ENCODE data around the gene KIF5A. TPM values are rescaled to one million over a fixed set of nuclear protein-coding genes. Genes with fewer than 3 reads are reported as not detected.
A peak's percentile ranks its signal among the peaks of the same experiment; 100 is the strongest.

The KIF5A gene
- polyA plus RNA-seq (2012; rRNA removed): 6.2 and 8.9 TPM in 2 replicates
- polyA plus RNA-seq (2012; cell fraction: cytosol; rRNA removed): 2.8 and 3.8 TPM in 2 replicates
- polyA plus RNA-seq (2012; cell fraction: nucleus; rRNA removed): 32.0 and 36.4 TPM in 2 replicates

GRCh38 chr12:57549909-57550640 lies at the start of gene KIF5A:
Gene KIF5A (plus strand): TSS chr12:57550044. CDS start chr12:57550272, 228 bp downstream.
- Histone ChIP-seq H3K79me2 (ENCODE audit: insufficient read depth) (peaks cover 59% of the 10 kb centered on the region), H2AFZ (ENCODE audit: low read depth) (peak within 1 kb of the TSS; percentile 95), H3F3A (replicated peaks; ENCODE audit: insufficient read depth) (peaks cover 8% of the 10 kb centered on the region), H3K4me3 (ENCODE audit: low read depth in 2 of 2, low read length in 1 of 2) (peak within 1 kb of the TSS; percentile 90 to 94), H3K4me2 (peak within 1 kb of the TSS; percentile 94), H3K4me1 (ENCODE audit: control insufficient read depth in 1 of 2, insufficient read depth in 2 of 2, low read depth in 1 of 2, low read length in 1 of 2) (peaks cover 13 to 42% of the 10 kb centered on the region in 2 experiments), H3K36me3 (replicated peaks in 1 of 2; ENCODE audit: control insufficient read depth in 1 of 2, insufficient read depth in 2 of 2, low read length in 1 of 2) (peaks cover 8 to 15% of the 10 kb centered on the region in 2 experiments), H3K9ac (peak within 1 kb of the TSS; percentile 59), H3K9me3 (no peaks in the 10 kb centered on the region), H4K20me1 (ENCODE audit: insufficient read depth) (0 out of 2 replicates have a peak, but pooled peaks cover 1% of the 10 kb centered on the region), H3K27me3 (ENCODE audit: insufficient read depth) (no peaks in the 10 kb centered on the region), H3K27ac (ENCODE audit: low read depth in 2 of 2, low read length in 1 of 2) (peak within 1 kb of the TSS in 1 of 2 experiments; percentile 86; a peak in 1 of 4 replicates), H3K9me2 (no peaks in the 10 kb centered on the region)
- peak; percentile 36; the same call in 1 of the 2 replicates for TF ChIP-seq TAF1 (IDR thresholded peaks at IDR 0.05; ENCODE audit: borderline replicate concordance, low read depth, low read length)
- TF ChIP-seq, protein P1, sequence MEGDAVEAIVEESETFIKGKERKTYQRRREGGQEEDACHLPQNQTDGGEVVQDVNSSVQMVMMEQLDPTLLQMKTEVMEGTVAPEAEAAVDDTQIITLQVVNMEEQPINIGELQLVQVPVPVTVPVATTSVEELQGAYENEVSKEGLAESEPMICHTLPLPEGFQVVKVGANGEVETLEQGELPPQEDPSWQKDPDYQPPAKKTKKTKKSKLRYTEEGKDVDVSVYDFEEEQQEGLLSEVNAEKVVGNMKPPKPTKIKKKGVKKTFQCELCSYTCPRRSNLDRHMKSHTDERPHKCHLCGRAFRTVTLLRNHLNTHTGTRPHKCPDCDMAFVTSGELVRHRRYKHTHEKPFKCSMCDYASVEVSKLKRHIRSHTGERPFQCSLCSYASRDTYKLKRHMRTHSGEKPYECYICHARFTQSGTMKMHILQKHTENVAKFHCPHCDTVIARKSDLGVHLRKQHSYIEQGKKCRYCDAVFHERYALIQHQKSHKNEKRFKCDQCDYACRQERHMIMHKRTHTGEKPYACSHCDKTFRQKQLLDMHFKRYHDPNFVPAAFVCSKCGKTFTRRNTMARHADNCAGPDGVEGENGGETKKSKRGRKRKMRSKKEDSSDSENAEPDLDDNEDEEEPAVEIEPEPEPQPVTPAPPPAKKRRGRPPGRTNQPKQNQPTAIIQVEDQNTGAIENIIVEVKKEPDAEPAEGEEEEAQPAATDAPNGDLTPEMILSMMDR (IDR thresholded peaks at IDR 0.05): peak; percentile 28
- TF ChIP-seq SIN3A (IDR thresholded peaks at IDR 0.05; ENCODE audit: borderline replicate concordance, low read depth, low read length): peak; percentile 68; the same call in 1 of the 2 replicates
- TF ChIP-seq, protein P2, sequence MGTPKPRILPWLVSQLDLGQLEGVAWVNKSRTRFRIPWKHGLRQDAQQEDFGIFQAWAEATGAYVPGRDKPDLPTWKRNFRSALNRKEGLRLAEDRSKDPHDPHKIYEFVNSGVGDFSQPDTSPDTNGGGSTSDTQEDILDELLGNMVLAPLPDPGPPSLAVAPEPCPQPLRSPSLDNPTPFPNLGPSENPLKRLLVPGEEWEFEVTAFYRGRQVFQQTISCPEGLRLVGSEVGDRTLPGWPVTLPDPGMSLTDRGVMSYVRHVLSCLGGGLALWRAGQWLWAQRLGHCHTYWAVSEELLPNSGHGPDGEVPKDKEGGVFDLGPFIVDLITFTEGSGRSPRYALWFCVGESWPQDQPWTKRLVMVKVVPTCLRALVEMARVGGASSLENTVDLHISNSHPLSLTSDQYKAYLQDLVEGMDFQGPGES (IDR thresholded peaks at IDR 0.05; ENCODE audit: low read depth, low read length): no peak
- no peak for TF ChIP-seq SMC3 (IDR thresholded peaks at IDR 0.05; ENCODE audit: low read depth, low read length)
- TF ChIP-seq POLR2AphosphoS5 (IDR thresholded peaks at IDR 0.05; ENCODE audit: low read depth, low read length): peak; percentile 60; the same call in 1 of the 2 replicates
- TF ChIP-seq MXI1 (IDR thresholded peaks at IDR 0.05; ENCODE audit: low read depth, low read length): peak; percentile 77
- TF ChIP-seq RAD21 (IDR thresholded peaks at IDR 0.05; ENCODE audit: low read length): no peak
- TF ChIP-seq RXRA (IDR thresholded peaks at IDR 0.05; ENCODE audit: borderline replicate concordance, low read depth): no peak
- WGBS (ENCODE audit: low lambda C conversion rate): 3% methylated on average over 20 of the region's 52 CpGs
- ChIA-PET CTCF (no interaction called here), POLR2A (no interaction called here)
- peak; percentile 92 for DNase-seq

DNA sequence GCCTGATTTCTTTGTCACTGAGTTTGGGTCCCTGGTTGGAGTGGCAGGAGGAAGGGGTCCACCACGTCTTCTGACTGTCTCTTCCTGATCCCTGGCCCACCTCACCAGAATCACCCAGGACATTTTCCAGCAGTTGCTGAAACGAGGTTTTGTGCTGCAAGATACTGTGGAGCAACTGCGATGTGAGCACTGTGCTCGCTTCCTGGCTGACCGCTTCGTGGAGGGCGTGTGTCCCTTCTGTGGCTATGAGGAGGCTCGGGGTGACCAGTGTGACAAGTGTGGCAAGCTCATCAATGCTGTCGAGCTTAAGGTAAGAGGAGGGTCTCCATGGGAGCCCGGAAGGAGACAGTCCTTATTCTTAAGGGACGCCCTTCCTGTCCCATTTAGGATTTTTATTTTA lies 49.6 kb upstream of the KIF5A start:
- CTCF ChIA-PET: interaction anchor here (1.4 kb wide), 2 partner anchors 17 to 41 kb away, joined by 3 to 4 read pairs; partner anchors contain the start of gene GLI1
- no peak overlapping the region for H3K4me3 ChIP-seq (ENCODE audit: low read depth in 2 of 2, low read length in 1 of 2)
- no peaks in the 10 kb centered on the region for H3K9me2 ChIP-seq
- H3K9me3 ChIP-seq: no peaks in the 10 kb centered on the region
- no peaks in the 10 kb centered on the region for H3K4me1 ChIP-seq (ENCODE audit: control insufficient read depth in 1 of 2, insufficient read depth in 2 of 2, low read depth in 1 of 2, low read length in 1 of 2)
- peaks cover 10% of the 10 kb centered on the region for H3F3A ChIP-seq (replicated peaks; ENCODE audit: insufficient read depth)
- H4K20me1 ChIP-seq (ENCODE audit: insufficient read depth): no peaks in the 10 kb centered on the region
- POLR2A ChIA-PET: interaction anchor here (1.0 kb wide), 1 partner anchor 10 kb away, joined by 4 read pairs; no protein-coding TSS in a partner anchor
- H3K9ac ChIP-seq: no peak overlapping the region
- H3K27me3 ChIP-seq (ENCODE audit: insufficient read depth): no peaks in the 10 kb centered on the region
- WGBS (ENCODE audit: low lambda C conversion rate): 97% methylated on average over 11 of the region's 11 CpGs
- H3K4me2 ChIP-seq: no peak overlapping the region
- no peak overlapping the region for H3K27ac ChIP-seq (ENCODE audit: low read depth in 2 of 2, low read length in 1 of 2)
- peaks cover 55 to 80% of the 10 kb centered on the region in 2 experiments for H3K36me3 ChIP-seq (replicated peaks in 1 of 2; ENCODE audit: control insufficient read depth in 1 of 2, insufficient read depth in 2 of 2, low read length in 1 of 2)
- DNase-seq: no peak
- peaks cover 3% of the 10 kb centered on the region; the same call in 1 of the 2 replicates for H3K79me2 ChIP-seq (ENCODE audit: insufficient read depth)
- H2AFZ ChIP-seq (ENCODE audit: low read depth): no peak overlapping the region
- no peak for TF ChIP-seq RXRA (IDR thresholded peaks at IDR 0.05; ENCODE audit: borderline replicate concordance, low read depth)
- no peak for TF ChIP-seq RFX5 (IDR thresholded peaks at IDR 0.05; ENCODE audit: low read length)
- TF ChIP-seq, protein P3, sequence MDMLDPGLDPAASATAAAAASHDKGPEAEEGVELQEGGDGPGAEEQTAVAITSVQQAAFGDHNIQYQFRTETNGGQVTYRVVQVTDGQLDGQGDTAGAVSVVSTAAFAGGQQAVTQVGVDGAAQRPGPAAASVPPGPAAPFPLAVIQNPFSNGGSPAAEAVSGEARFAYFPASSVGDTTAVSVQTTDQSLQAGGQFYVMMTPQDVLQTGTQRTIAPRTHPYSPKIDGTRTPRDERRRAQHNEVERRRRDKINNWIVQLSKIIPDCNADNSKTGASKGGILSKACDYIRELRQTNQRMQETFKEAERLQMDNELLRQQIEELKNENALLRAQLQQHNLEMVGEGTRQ (IDR thresholded peaks at IDR 0.05; ENCODE audit: borderline replicate concordance, low read depth, low read length): no peak
- TF ChIP-seq YY1 (IDR thresholded peaks at IDR 0.05; ENCODE audit: low read depth): no peak
- TF ChIP-seq FOXM1 (IDR thresholded peaks at IDR 0.05; ENCODE audit: low read depth): no peak
- TF ChIP-seq POLR2AphosphoS5 (IDR thresholded peaks at IDR 0.05; ENCODE audit: low read depth, low read length): no peak
- no peak for TF ChIP-seq FOSL2 (IDR thresholded peaks at IDR 0.05; ENCODE audit: borderline replicate concordance, low read depth)
- TF ChIP-seq TAF1 (IDR thresholded peaks at IDR 0.05; ENCODE audit: borderline replicate concordance, low read depth, low read length): no peak
- TF ChIP-seq, protein P4, sequence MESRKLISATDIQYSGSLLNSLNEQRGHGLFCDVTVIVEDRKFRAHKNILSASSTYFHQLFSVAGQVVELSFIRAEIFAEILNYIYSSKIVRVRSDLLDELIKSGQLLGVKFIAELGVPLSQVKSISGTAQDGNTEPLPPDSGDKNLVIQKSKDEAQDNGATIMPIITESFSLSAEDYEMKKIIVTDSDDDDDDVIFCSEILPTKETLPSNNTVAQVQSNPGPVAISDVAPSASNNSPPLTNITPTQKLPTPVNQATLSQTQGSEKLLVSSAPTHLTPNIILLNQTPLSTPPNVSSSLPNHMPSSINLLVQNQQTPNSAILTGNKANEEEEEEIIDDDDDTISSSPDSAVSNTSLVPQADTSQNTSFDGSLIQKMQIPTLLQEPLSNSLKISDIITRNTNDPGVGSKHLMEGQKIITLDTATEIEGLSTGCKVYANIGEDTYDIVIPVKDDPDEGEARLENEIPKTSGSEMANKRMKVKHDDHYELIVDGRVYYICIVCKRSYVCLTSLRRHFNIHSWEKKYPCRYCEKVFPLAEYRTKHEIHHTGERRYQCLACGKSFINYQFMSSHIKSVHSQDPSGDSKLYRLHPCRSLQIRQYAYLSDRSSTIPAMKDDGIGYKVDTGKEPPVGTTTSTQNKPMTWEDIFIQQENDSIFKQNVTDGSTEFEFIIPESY (IDR thresholded peaks at IDR 0.05; ENCODE audit: borderline replicate concordance, low read depth): no peak
- TF ChIP-seq, protein P5, sequence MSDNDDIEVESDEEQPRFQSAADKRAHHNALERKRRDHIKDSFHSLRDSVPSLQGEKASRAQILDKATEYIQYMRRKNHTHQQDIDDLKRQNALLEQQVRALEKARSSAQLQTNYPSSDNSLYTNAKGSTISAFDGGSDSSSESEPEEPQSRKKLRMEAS (IDR thresholded peaks at IDR 0.05; ENCODE audit: low read depth): no peak
- TF ChIP-seq CHD2 (IDR thresholded peaks at IDR 0.05; ENCODE audit: low read length, partially characterized antibody): no peak
- no peak for TF ChIP-seq RAD21 (IDR thresholded peaks at IDR 0.05; ENCODE audit: low read length)
- TF ChIP-seq NFIC (IDR thresholded peaks at IDR 0.05; ENCODE audit: borderline replicate concordance): no peak
- no peak for TF ChIP-seq SMC3 (IDR thresholded peaks at IDR 0.05; ENCODE audit: low read depth, low read length)
- TF ChIP-seq FOXJ3 (CRISPR knock-in tag; IDR thresholded peaks at IDR 0.05): no peak
